Breast epithelium (tissue), 3 donors: ENCODE results near the gene GLB1L2.

ENCODE experiments used
- CTCF ChIP-seq, 3 donors: fragments of 450-650 bp; IDR thresholded peaks; one replicate each; pipeline ENCODE4 v1.5.1; 2016 to 2017; ENCODE audit warnings: antibody characterized with exemption in 3 of 3, mild to moderate bottlenecking in 3 of 3, moderate library complexity in 3 of 3
- POLR2AphosphoS5 ChIP-seq, 3 donors: sonication (generic); formaldehyde crosslinking; IDR thresholded peaks; one replicate each; pipeline ENCODE4 v1.6.1; 2017; ENCODE audit warnings: antibody characterized with exemption in 3 of 3

- TF ChIP-seq CTCF (IDR thresholded peaks at IDR 0.05) (no peak), POLR2AphosphoS5 (IDR thresholded peaks at IDR 0.05) (no peak)
These were observed 52.6 kb downstream of the GLB1L2 start for GRCh38 chr11:134384406-134384805.
